Stomach (tissue), 9 donors: ENCODE measurements around the gene FAIM2. TPM values are rescaled to one million over a fixed set of nuclear protein-coding genes. Genes with fewer than 3 reads are reported as not detected.
"Not testable (repeated sequence)": the region's sequence is repeated elsewhere in the genome, so short reads cannot be mapped to it uniquely, and the experiment has no call there.

Source experiments
- DNase-seq, 2 donors: peaks; one replicate each; pipeline versions ENCODE4 v3.0.0 to v3.0.0-alpha.2; 2013 to 2019
- H3K27ac ChIP-seq, 5 donors: fragments of 200-600 bp in 4 of 5; sonication (generic) in 4 of 5; one replicate each; pipeline ENCODE4 v1.5.1; 2013 to 2019; ENCODE audit warnings: mild to moderate bottlenecking in 1 of 5, moderate library complexity in 1 of 5
- H3K27me3 ChIP-seq, 3 donors: fragments of 200-600 bp; sonication (generic); one replicate each; pipeline ENCODE4 v1.5.1; 2017 to 2019; ENCODE audit warnings: mixed run types in 1 of 3
- H3K36me3 ChIP-seq, 4 donors: fragments of 200-600 bp; sonication (generic); 1 replicate in 3 of 4; 2 replicates in 1 of 4; pipeline ENCODE4 v1.5.1; 2016 to 2019
- H3K4me1 ChIP-seq, 4 donors: fragments of 200-600 bp; sonication (generic); one replicate each; pipeline ENCODE4 v1.5.1; 2016 to 2019
- H3K4me3 ChIP-seq, 4 donors: fragments of 200-600 bp; sonication (generic) in 3 of 4; one replicate each; pipeline ENCODE4 v1.5.1; 2016 to 2019; ENCODE audit warnings: mild to moderate bottlenecking in 1 of 4
- H3K9me3 ChIP-seq, 4 donors: fragments of 200-600 bp; sonication (generic); one replicate each; pipeline ENCODE4 v1.5.1; 2016 to 2019
- EP300 ChIP-seq: sonication (generic); formaldehyde crosslinking; IDR thresholded peaks from one replicate; pipeline ENCODE4 v1.6.1; 2017; ENCODE audit warnings: antibody characterized with exemption
- POLR2A ChIP-seq, 4 donors: fragments of 450-650 bp; IDR thresholded peaks; one replicate each; pipeline ENCODE4 v1.6.1; 2016; ENCODE audit warnings: antibody characterized with exemption in 4 of 4, control low read depth in 2 of 4, mild to moderate bottlenecking in 1 of 4, moderate library complexity in 1 of 4
- POLR2AphosphoS5 ChIP-seq, 3 donors: sonication (generic); formaldehyde crosslinking; IDR thresholded peaks; one replicate each; pipeline ENCODE4 v1.6.1; 2016; ENCODE audit warnings: antibody characterized with exemption in 3 of 3
- WGBS, 5 donors: extraction: QIAGEN DNeasy Blood & Tissue Kit in 3 of 5; methylation state at CpG; one replicate each; pipeline versions ENCODE4 v1.1.5 to v1.1.7; 2013 to 2018; 5-methylcytosine and 5-hydroxymethylcytosine counted together
- intact Hi-C: fragments of 100-400 bp; cut with DNase I; formaldehyde crosslinking; loops from one replicate; pipeline ENCODE4 v1.15.1; 2023; ENCODE audit warnings: low total_unique reads
- polyA plus RNA-seq, 3 donors: library from polyadenylated mRNA; stranded (reverse); fragments of 200-250 nt; gene quantifications; one replicate each; pipeline ENCODE4 v1.2.3, GENCODE V29; 2013
- total RNA-seq, 5 donors: library from RNA; depleted of rRNA; stranded (reverse); fragments of >200 nt; gene quantifications; one replicate each; pipeline versions ENCODE4 v1.1.0 to v1.2.3, GENCODE V29; 2014 to 2016
- TF ChIP-seq, protein P1 (sequence below), 7 experiments: fragments of 450-650 bp in 4 of 7; fragments of 200-600 bp in 3 of 7; sonication (generic) in 3 of 7; IDR thresholded peaks; one replicate each; pipeline ENCODE4 v1.5.1; 2016 to 2019; ENCODE audit warnings: antibody characterized with exemption in 7 of 7, control low read depth in 2 of 7, mild to moderate bottlenecking in 1 of 7
- donor health status: healthy with polysubstance abuse.
- donor health status: Bipolar disorder and iron deficiency.
- donor health status: healthy.

Gene FAIM2
- total and polyA plus RNA-seq, 8 donors, result 1.1 to 44.6 (median 2.0) TPM

DNA sequence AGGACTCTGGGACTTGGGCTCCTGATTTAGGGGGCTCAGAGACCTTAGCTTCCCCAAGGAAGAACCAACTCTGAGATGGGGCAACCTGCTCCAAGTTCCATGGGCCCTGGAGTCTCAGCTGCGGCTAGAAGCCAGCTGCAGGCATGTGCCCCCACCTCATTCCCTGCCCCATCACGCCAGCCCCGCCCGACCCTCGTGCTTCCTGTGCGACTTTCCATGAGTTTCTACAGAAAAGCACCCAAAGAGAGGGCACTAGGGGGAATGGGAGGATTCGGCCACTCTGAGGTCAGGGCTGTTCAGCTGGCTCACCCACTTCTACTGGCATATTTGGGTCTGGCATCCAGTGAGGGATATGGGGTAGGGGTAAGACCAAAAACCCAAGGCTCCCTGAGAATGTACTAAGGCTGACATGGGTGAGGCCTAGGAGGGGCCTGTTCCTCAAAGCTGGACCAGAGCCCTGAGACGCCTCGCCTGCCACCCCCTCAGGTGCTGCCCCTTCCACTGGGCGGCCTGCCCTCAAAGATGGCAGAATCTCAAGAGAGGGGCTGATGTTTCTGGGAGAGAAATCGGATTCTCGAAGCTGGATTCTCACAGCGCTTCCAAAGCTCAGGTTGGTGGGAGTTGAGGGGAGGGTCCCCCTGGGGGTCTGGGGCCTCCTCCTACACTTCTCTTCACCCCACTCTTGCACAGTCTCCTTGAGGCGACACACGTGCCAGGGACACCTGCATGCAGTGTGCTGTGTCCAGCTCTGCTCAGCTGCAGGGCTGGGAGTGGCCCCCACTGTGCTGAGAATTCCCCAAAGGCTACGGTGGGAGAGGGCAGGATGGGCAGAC lies 22.1 kb downstream of the FAIM2 start:
- H3K27me3 ChIP-seq, result peaks cover 0 to 10% (median 0%) of the 10 kb centered on the region in 3 donors
- H3K9me3 ChIP-seq, result no peaks in the 10 kb centered on the region
- WGBS, 5 donors, result 89 to 92% (median 90%) methylated on average over 15 to 16 of the region's 16 CpGs
- DNase-seq, result no peak
- intact Hi-C loops, result no loop called here
- no peaks in the 10 kb centered on the region for H3K36me3 ChIP-seq
- no peak overlapping the region for H3K27ac ChIP-seq
- H3K4me1 ChIP-seq, result no peaks in the 10 kb centered on the region
- H3K4me3 ChIP-seq, result no peak overlapping the region
- TF ChIP-seq POLR2AphosphoS5 (IDR thresholded peaks at IDR 0.05) (no peak), EP300 (no peak), POLR2A (IDR thresholded peaks at IDR 0.05) (no peak)
- TF ChIP-seq, protein P1, sequence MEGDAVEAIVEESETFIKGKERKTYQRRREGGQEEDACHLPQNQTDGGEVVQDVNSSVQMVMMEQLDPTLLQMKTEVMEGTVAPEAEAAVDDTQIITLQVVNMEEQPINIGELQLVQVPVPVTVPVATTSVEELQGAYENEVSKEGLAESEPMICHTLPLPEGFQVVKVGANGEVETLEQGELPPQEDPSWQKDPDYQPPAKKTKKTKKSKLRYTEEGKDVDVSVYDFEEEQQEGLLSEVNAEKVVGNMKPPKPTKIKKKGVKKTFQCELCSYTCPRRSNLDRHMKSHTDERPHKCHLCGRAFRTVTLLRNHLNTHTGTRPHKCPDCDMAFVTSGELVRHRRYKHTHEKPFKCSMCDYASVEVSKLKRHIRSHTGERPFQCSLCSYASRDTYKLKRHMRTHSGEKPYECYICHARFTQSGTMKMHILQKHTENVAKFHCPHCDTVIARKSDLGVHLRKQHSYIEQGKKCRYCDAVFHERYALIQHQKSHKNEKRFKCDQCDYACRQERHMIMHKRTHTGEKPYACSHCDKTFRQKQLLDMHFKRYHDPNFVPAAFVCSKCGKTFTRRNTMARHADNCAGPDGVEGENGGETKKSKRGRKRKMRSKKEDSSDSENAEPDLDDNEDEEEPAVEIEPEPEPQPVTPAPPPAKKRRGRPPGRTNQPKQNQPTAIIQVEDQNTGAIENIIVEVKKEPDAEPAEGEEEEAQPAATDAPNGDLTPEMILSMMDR (IDR thresholded peaks at IDR 0.05), result no peak

DNA sequence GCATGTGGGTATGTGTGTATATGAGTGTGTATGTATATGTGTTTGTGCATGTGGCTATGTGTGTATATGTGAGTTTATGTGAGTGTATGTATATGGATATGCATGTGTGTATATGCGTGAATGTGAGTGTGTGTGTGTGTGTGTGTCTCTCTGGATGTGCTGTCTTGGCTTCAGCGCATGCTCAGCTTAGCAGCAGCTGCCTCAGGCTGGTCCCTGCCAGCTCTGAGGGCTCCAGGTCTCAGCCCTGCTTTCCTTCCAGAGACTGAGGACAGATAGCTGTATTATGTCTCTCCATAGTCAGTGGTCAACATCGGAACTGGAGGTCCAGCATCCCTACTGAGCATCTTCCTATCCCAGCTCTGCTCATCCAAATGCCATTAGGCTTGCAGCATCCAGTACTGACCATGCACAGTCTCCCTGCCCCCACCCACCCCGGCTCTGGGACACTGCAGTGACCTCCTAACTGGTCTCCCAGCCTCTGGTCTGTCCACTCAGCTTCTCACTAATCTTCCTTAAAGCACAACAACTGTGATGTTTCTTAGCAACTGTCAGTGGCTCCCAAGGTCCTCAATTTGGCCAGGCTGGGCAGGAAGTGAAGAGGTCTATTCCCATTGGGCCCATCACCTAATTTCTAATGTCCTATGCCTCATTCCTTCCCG lies 22.8 kb downstream of the FAIM2 start:
- DNase-seq, result no peak
- H3K9me3 ChIP-seq, result no peaks in the 10 kb centered on the region
- peaks cover 0 to 7% (median 0%) of the 10 kb centered on the region in 3 donors for H3K27me3 ChIP-seq
- 80 to 94% (median 84%) methylated on average over 5 of the region's 5 CpGs for WGBS, 5 donors
- TF ChIP-seq, protein P1 (IDR thresholded peaks at IDR 0.05), result no peak
- TF ChIP-seq POLR2A (IDR thresholded peaks at IDR 0.05) (no peak), EP300 (no peak), POLR2AphosphoS5 (IDR thresholded peaks at IDR 0.05) (no peak)
- H3K4me3 ChIP-seq, result no peak overlapping the region
- intact Hi-C loops, result no loop called here
- no peaks in the 10 kb centered on the region for H3K4me1 ChIP-seq
- H3K27ac ChIP-seq, result no peak overlapping the region
- H3K36me3 ChIP-seq, result no peaks in the 10 kb centered on the region

DNA sequence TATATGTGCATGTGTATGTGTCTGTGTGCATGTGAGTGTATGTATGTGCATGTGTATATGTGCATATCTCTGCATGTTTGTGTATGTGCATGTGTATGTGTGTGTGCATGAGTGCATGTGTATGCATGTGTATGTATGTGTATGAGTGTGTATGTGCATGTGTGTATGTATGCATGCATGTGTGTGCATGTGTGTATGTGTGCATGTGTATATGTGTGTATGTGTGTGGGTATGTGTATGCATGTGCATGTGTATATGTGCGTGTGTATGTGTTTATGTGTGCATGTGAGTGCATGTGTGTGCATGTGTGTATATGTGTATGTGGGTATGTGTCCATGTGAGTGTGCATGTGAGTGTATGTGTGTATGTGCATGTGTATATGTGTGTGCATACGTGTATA lies 24.6 kb downstream of the FAIM2 start:
- H3K27me3 ChIP-seq, H3K4me1 ChIP-seq, H3K4me3 ChIP-seq, H3K27ac ChIP-seq, H3K9me3 ChIP-seq, H3K36me3 ChIP-seq, intact Hi-C loops, DNase-seq: not testable (repeated sequence)
- WGBS, 5 donors, result 79 to 97% (median 88%) methylated on average over 2 of the region's 2 CpGs

DNA sequence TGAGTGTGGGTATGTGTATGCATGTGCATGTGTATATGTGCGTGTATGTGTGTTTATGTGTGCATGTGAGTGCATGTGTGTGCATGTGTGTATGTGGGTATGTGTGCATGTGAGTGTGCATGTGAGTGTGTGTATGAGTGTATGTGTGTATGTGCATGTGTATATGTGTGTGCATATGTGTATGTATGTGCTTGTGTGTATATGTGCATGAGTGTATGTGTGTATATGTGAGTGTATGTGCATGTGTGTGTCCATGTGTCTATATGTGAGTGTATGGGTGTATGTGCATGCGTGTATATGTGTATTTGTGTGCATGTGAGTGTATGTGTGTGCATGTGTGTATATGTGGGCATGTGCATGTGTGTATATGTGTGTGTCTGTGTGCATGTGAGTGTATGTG lies 25.7 kb downstream of the FAIM2 start:
- 53 to 88% (median 76%) methylated on average over 2 of the region's 2 CpGs for WGBS, 5 donors
- H3K4me3 ChIP-seq, result no peak overlapping the region
- no peaks in the 10 kb centered on the region for H3K36me3 ChIP-seq
- no peak for DNase-seq
- H3K27me3 ChIP-seq, result no peaks in the 10 kb centered on the region
- TF ChIP-seq POLR2A (IDR thresholded peaks at IDR 0.05) (no peak), POLR2AphosphoS5 (IDR thresholded peaks at IDR 0.05) (no peak), EP300 (no peak)
- TF ChIP-seq, protein P1 (IDR thresholded peaks at IDR 0.05), result no peak
- no peak overlapping the region for H3K27ac ChIP-seq
- H3K4me1 ChIP-seq, result no peaks in the 10 kb centered on the region
- H3K9me3 ChIP-seq, result no peaks in the 10 kb centered on the region
- intact Hi-C loops, result no loop called here

DNA sequence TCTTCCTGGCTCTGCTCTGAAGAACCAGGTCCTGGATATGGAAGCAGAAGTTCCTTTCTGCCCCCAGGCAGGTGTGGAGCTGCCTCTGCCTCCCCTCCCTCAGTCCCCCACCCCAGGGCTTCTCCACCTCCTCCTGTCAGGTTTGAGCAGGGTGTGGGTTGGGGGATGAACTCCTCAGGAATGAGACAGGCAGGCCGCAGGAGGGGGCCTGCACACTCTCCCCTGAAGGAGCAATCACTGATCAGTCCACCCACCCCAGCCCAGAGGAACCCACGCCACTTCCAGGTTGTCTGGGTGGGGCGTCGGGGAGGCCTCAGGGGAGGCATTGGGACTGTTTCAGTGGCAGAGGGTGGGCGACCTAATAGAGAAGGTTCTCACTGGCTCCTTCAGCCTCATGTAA lies 26.6 kb downstream of the FAIM2 start:
- WGBS, 5 donors, result 57 to 82% (median 68%) methylated on average over 4 to 5 of the region's 5 CpGs
- TF ChIP-seq EP300, result no peak
- TF ChIP-seq POLR2AphosphoS5 (IDR thresholded peaks at IDR 0.05), result no peak
- no peak for TF ChIP-seq POLR2A (IDR thresholded peaks at IDR 0.05)
- TF ChIP-seq, protein P1 (IDR thresholded peaks at IDR 0.05), result no peak
- intact Hi-C loops, result no loop called here
- Histone ChIP-seq H3K4me3 (no peak overlapping the region), H3K9me3 (no peaks in the 10 kb centered on the region), H3K27me3 (no peaks in the 10 kb centered on the region), H3K4me1 (no peaks in the 10 kb centered on the region), H3K36me3 (no peaks in the 10 kb centered on the region), H3K27ac (no peak overlapping the region)
- DNase-seq, result no peak
